CD4-positive, alpha-beta memory T cell (primary cell): Measurements from ENCODE around the gene OGFOD1. TPM values are rescaled to one million over a fixed set of nuclear protein-coding genes. Genes with fewer than 3 reads are reported as not detected.

Experiments
- CTCF ChIA-PET: fragments of 350-600 bp; sonication (Branson Sonifier 250); formaldehyde crosslinking; loops from one replicate; lab custom pipeline; 2021; ENCODE audit warnings: inconsistent platforms; ENCODE audit not compliant: partially characterized antibody; lab: Charles Lee
- POLR2A ChIA-PET: fragments of 350-600 bp; sonication (Branson Sonifier 250); formaldehyde crosslinking; loops from one replicate; lab custom pipeline; 2021; ENCODE audit not compliant: partially characterized antibody; lab: Charles Lee
- DNase-seq, 5 donors: peaks; one replicate each; pipeline versions ENCODE4 v3.0.0 to v3.0.0-alpha.2; 2020 to 2022; ENCODE audit warnings: mixed read lengths in 1 of 5
- H3K27ac ChIP-seq: one replicate; pipeline ENCODE4 v1.7.0; 2013; ENCODE audit warnings: low read depth, low read length
- H3K27me3 ChIP-seq: 2 replicates; pipeline ENCODE4 v1.7.0; 2013; ENCODE audit warnings: mild to moderate bottlenecking, low read length, moderate library complexity; ENCODE audit not compliant: insufficient read depth
- H3K36me3 ChIP-seq: 2 replicates; pipeline ENCODE4 v1.7.0; 2013; ENCODE audit warnings: mild to moderate bottlenecking, low read length, moderate library complexity; ENCODE audit not compliant: insufficient read depth
- H3K4me1 ChIP-seq: 2 replicates; pipeline ENCODE4 v1.7.0; 2013; ENCODE audit warnings: mild to moderate bottlenecking, low read length, moderate library complexity; ENCODE audit not compliant: insufficient read depth
- H3K4me3 ChIP-seq, 2 donors: one replicate each; pipeline ENCODE4 v1.7.0; 2013; ENCODE audit warnings: low read length in 2 of 2, mild to moderate bottlenecking in 1 of 2
- H3K9me3 ChIP-seq, 2 donors: one replicate each; pipeline ENCODE4 v1.7.0; 2013; ENCODE audit warnings: low read length in 2 of 2, control low read depth in 1 of 2; ENCODE audit not compliant: control insufficient read depth in 1 of 2
- H3K27ac Mint-ChIP-seq, 7 donors: one replicate each; pipeline ENCODE4 v1.8.0; 2020 to 2021; ENCODE audit warnings: mixed read lengths in 7 of 7, mild to moderate bottlenecking in 6 of 7, inconsistent platforms in 3 of 7, moderate library complexity in 3 of 7
- H3K27me3 Mint-ChIP-seq, 2 donors: one replicate each; pipeline ENCODE4 v1.8.0; 2020 to 2021; ENCODE audit warnings: mixed read lengths in 2 of 2
- H3K36me3 Mint-ChIP-seq, 2 donors: one replicate each; pipeline ENCODE4 v1.8.0; 2020 to 2021; ENCODE audit warnings: mixed read lengths in 2 of 2, inconsistent platforms in 1 of 2, mild to moderate bottlenecking in 1 of 2
- H3K4me1 Mint-ChIP-seq, 4 donors: one replicate each; pipeline ENCODE4 v1.8.0; 2020 to 2021; ENCODE audit warnings: mixed read lengths in 4 of 4, mild to moderate bottlenecking in 1 of 4
- H3K4me3 Mint-ChIP-seq, 8 donors: one replicate each; pipeline ENCODE4 v1.8.0; 2020 to 2021; ENCODE audit warnings: mixed read lengths in 8 of 8, mild to moderate bottlenecking in 7 of 8, moderate library complexity in 6 of 8, inconsistent platforms in 3 of 8
- H3K9me3 Mint-ChIP-seq, 8 donors: one replicate each; pipeline ENCODE4 v1.8.0; 2020 to 2021; ENCODE audit warnings: mixed read lengths in 8 of 8, mild to moderate bottlenecking in 5 of 8, inconsistent platforms in 3 of 8, moderate library complexity in 1 of 8
- intact Hi-C: fragments of 100-400 bp; cut with micrococcal nuclease; formaldehyde crosslinking; loops from one replicate; pipeline ENCODE4 v1.15.1; 2023
- polyA plus RNA-seq, 2 donors: library from polyadenylated mRNA; unstranded; fragments of 300-500 nt; fragmentation: Illumina TruSeq; gene quantifications; one replicate each; pipeline ENCODE4 v1.2.3, GENCODE V29; 2021
- total RNA-seq, 2 experiments: library from RNA; stranded (reverse); gene quantifications; one replicate each; pipeline ENCODE4 v1.2.3, GENCODE V29; 2021

OGFOD1 gene
- total and polyA plus RNA-seq, 4 experiments from 2014 or later: 42.7 to 151 (median 81.3) TPM

- CTCF ChIA-PET: interaction anchor here (0.6 to 1.2 kb wide), 8 partner anchors 14 to 684 kb away, joined by 3 to 6 read pairs (median 3); no protein-coding TSS in a partner anchor
- H3K4me3 ChIP-seq: peak overlapping the region; percentile 54 to 95
- DNase-seq: peak in 2 of 5 donors; percentile 4 to 9
- H3K36me3 Mint-ChIP-seq: peaks cover 26 to 50% of the 10 kb centered on the region in 2 donors
- H3K27ac Mint-ChIP-seq: peak overlapping the region; percentile 89 to 100 (median 98)
- H3K4me3 Mint-ChIP-seq: peak overlapping the region; percentile 96 to 100 (median 99)
- H3K4me1 ChIP-seq: peaks cover 56% of the 10 kb centered on the region
- H3K4me1 Mint-ChIP-seq: peaks cover 42 to 68% (median 55%) of the 10 kb centered on the region in 4 donors
- no peaks in the 10 kb centered on the region for H3K27me3 ChIP-seq
- POLR2A ChIA-PET: interaction anchor here (0.8 to 1.7 kb wide), 17 partner anchors 9 to 277 kb away, joined by 3 to 15 read pairs (median 4); partner anchors contain the start of genes AMFR, BBS2 and MT1X
- H3K27ac ChIP-seq: peak overlapping the region; percentile 73
- intact Hi-C loops: loop anchor here (1.0 to 5.0 kb wide), 4 partner anchors 27 to 1283 kb away; partner anchors contain the start of genes AMFR, BBS2, KATNB1 and MT1X
- no peaks in the 10 kb centered on the region for H3K9me3 Mint-ChIP-seq
- peaks cover 25% of the 10 kb centered on the region for H3K36me3 ChIP-seq
- no peaks in the 10 kb centered on the region for H3K9me3 ChIP-seq
- H3K27me3 Mint-ChIP-seq: no peaks in the 10 kb centered on the region
These were observed 667 bp downstream of the OGFOD1 start for GRCh38 chr16:56451753-56452689.

- intact Hi-C loops: no loop called here
- no peak for DNase-seq
- Mint-ChIP-seq H3K4me3 (no peak overlapping the region), H3K36me3 (peaks cover 57 to 75% of the 10 kb centered on the region in 2 donors), H3K9me3 (no peaks in the 10 kb centered on the region), H3K27me3 (no peaks in the 10 kb centered on the region), H3K27ac (peak overlapping the region in 1 of 7 donors; percentile 69), H3K4me1 (peaks cover 12 to 25% (median 16%) of the 10 kb centered on the region in 4 donors)
- CTCF ChIA-PET: no interaction called here
- no peak overlapping the region for H3K27ac ChIP-seq
- H3K27me3 ChIP-seq: no peaks in the 10 kb centered on the region
- H3K4me1 ChIP-seq: peaks cover 8% of the 10 kb centered on the region
- H3K36me3 ChIP-seq: peaks cover 46% of the 10 kb centered on the region
- H3K4me3 ChIP-seq: no peak overlapping the region
- H3K9me3 ChIP-seq: no peaks in the 10 kb centered on the region
- POLR2A ChIA-PET: no interaction called here
These were observed 6.6 kb downstream of the OGFOD1 start for GRCh38 chr16:56457927-56458470.

GRCh38 chr16:56460101-56460500 lies 8.7 kb downstream of the OGFOD1 start:
- peaks cover 61 to 79% of the 10 kb centered on the region in 2 donors for H3K36me3 Mint-ChIP-seq
- intact Hi-C loops: no loop called here
- CTCF ChIA-PET: no interaction called here
- no peaks in the 10 kb centered on the region for H3K27me3 Mint-ChIP-seq
- Histone ChIP-seq H3K4me3 (no peak overlapping the region), H3K27ac (no peak overlapping the region), H3K9me3 (no peaks in the 10 kb centered on the region), H3K36me3 (peaks cover 46% of the 10 kb centered on the region), H3K4me1 (no peaks in the 10 kb centered on the region), H3K27me3 (no peaks in the 10 kb centered on the region)
- no peak for DNase-seq
- H3K4me3 Mint-ChIP-seq: no peak overlapping the region
- POLR2A ChIA-PET: interaction anchor here (2.7 kb wide), 1 partner anchor 9 kb away, joined by 15 read pairs; the partner anchor contains the start of genes NUDT21 and OGFOD1
- H3K4me1 Mint-ChIP-seq: peaks cover 5 to 23% (median 9%) of the 10 kb centered on the region in 4 donors
- no peaks in the 10 kb centered on the region for H3K9me3 Mint-ChIP-seq
- peak overlapping the region in 1 of 7 donors; percentile 48 for H3K27ac Mint-ChIP-seq

DNA sequence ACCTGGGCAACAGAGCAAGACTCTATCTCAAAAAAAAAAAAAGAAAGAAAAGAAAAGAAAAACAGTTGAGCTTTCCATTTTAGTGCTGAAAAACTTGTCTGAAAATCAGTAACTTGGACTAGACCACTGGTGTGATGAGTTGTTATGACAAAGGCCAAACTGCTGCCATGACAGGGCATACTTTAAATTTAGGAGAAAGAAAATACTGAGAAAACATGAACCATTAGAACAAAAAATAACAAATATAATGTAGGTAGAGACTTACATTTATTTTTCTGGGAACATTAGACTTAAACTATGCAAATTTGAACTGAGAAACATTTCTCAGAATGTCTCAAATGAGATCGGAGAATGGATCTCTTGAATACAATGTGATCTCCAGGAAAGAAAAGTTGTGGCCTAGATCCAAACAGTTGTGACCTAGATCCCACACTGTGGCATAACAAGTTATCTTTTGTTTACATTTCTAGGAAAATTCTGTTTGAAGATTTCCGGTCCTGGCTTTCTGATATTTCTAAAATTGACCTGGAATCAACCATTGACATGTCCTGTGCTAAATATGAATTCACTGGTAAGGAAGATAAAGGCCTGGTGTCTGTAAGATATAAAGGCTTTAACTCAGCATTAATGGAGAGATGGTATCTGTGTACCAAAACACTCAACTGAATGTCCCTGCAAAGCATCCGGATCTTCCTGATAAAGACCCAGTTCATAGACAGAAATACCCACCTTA lies 10.9 kb downstream of the OGFOD1 start:
- peaks cover 0 to 11% (median 6%) of the 10 kb centered on the region in 4 donors for H3K4me1 Mint-ChIP-seq
- Histone ChIP-seq H3K4me3 (no peak overlapping the region), H3K9me3 (no peaks in the 10 kb centered on the region), H3K36me3 (peaks cover 50% of the 10 kb centered on the region), H3K27me3 (no peaks in the 10 kb centered on the region), H3K4me1 (no peaks in the 10 kb centered on the region), H3K27ac (no peak overlapping the region)
- ChIA-PET POLR2A (interaction anchor here (0.8 to 2.7 kb wide), 2 partner anchors 11 to 993 kb away, joined by 4 to 15 read pairs; partner anchors contain the start of genes NUDT21 and OGFOD1), CTCF (no interaction called here)
- H3K36me3 Mint-ChIP-seq: peaks cover 55 to 78% of the 10 kb centered on the region in 2 donors
- H3K9me3 Mint-ChIP-seq: no peaks in the 10 kb centered on the region
- no peak overlapping the region for H3K4me3 Mint-ChIP-seq
- H3K27me3 Mint-ChIP-seq: no peaks in the 10 kb centered on the region
- intact Hi-C loops: no loop called here
- peak overlapping the region in 2 of 7 donors; percentile 5 to 19 for H3K27ac Mint-ChIP-seq
- no peak for DNase-seq

GRCh38 chr16:56463153-56463552 lies 11.8 kb downstream of the OGFOD1 start:
- peaks cover 0 to 9% (median 4%) of the 10 kb centered on the region in 4 donors for H3K4me1 Mint-ChIP-seq
- no peak for DNase-seq
- H3K36me3 Mint-ChIP-seq: peaks cover 55 to 81% of the 10 kb centered on the region in 2 donors
- H3K9me3 Mint-ChIP-seq: no peaks in the 10 kb centered on the region
- ChIA-PET CTCF (no interaction called here), POLR2A (no interaction called here)
- H3K36me3 ChIP-seq: peaks cover 53% of the 10 kb centered on the region
- no peaks in the 10 kb centered on the region for H3K9me3 ChIP-seq
- no peaks in the 10 kb centered on the region for H3K27me3 Mint-ChIP-seq
- H3K27me3 ChIP-seq: no peaks in the 10 kb centered on the region
- no peak overlapping the region for H3K4me3 Mint-ChIP-seq
- H3K4me1 ChIP-seq: no peaks in the 10 kb centered on the region
- no peak overlapping the region for H3K27ac ChIP-seq
- intact Hi-C loops: no loop called here
- no peak overlapping the region for H3K4me3 ChIP-seq
- no peak overlapping the region for H3K27ac Mint-ChIP-seq

DNA sequence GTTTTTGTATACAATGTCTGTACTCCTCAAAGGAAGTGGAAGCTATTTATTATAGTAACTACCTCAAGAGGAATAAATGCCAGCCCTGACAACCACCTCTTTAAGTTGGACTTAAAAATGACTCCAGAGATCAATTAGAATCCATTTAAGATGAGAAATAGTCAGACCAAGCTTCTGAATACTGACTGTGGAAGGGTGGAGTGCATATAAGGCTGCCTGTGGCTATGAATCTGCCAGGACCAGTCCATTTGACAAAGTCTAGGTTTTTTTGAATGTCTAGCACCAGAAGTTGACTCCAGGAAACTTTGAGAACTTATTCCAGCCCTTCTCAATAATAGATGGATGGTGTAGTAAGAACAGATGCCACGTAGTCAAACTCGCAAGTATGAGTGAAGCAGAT lies 15.0 kb downstream of the OGFOD1 start:
- peaks cover 67% of the 10 kb centered on the region for H3K36me3 ChIP-seq
- peak overlapping the region in 3 of 7 donors; percentile 3 to 26 (median 24) for H3K27ac Mint-ChIP-seq
- CTCF ChIA-PET: interaction anchor here (0.6 to 0.9 kb wide), 2 partner anchors 15 to 393 kb away, joined by 3 read pairs; partner anchors contain the start of genes NUDT21 and OGFOD1

More for the DNA sequence above, 15.0 kb downstream of the OGFOD1 start:
- no peak for DNase-seq
- Histone ChIP-seq H3K9me3 (no peaks in the 10 kb centered on the region), H3K4me1 (no peaks in the 10 kb centered on the region), H3K27ac (no peak overlapping the region), H3K4me3 (no peak overlapping the region), H3K27me3 (no peaks in the 10 kb centered on the region)
- intact Hi-C loops: no loop called here
- Mint-ChIP-seq H3K27me3 (no peaks in the 10 kb centered on the region), H3K9me3 (no peaks in the 10 kb centered on the region), H3K4me1 (peaks cover 0 to 10% (median 3%) of the 10 kb centered on the region in 4 donors), H3K36me3 (peaks cover 67 to 85% of the 10 kb centered on the region in 2 donors), H3K4me3 (no peak overlapping the region)
- POLR2A ChIA-PET: interaction anchor here (0.8 to 1.3 kb wide), 2 partner anchors 15 to 235 kb away, joined by 3 read pairs; partner anchors contain the start of genes NUDT21 and OGFOD1
